Astrocyte (in vitro differentiated cells and primary cell): ENCODE results near the gene FEM1B.

ENCODE experiments used
- CTCF ChIP-seq: IDR thresholded peaks from 2 replicates; pipeline ENCODE4 v1.5.1; 2011; ENCODE audit warnings: low read depth, mild to moderate bottlenecking, inconsistent platforms, low read length, moderate library complexity; ENCODE audit not compliant: insufficient read depth
- EZH2 ChIP-seq: IDR thresholded peaks from 2 replicates; pipeline ENCODE4 v1.6.1; 2012; ENCODE audit warnings: mild to moderate bottlenecking, low read length, inconsistent platforms; ENCODE audit not compliant: insufficient read depth

- TF ChIP-seq CTCF = no peak
- no peak for TF ChIP-seq EZH2
Measured at GRCh38 chr15:68232449-68232848, 45.1 kb upstream of the FEM1B start.
